Activated CD8-positive, alpha-beta T cell treated with anti-CD3 and anti-CD28 coated beads for 36 hours (primary cell): ENCODE data around the gene SYNDIG1. TPM values are rescaled to one million over a fixed set of nuclear protein-coding genes. Genes with fewer than 3 reads are reported as not detected.

Source experiments
- ATAC-seq: fragments of 200-7000 bp; cut with Tn5 transposase; one replicate; pipeline ENCODE4 v1.10.0; 2021; ENCODE audit warnings: mild to moderate bottlenecking, moderate library complexity
- CTCF ChIA-PET: fragments of 350-600 bp; sonication (Branson Sonifier 250); formaldehyde crosslinking; loops from one replicate; lab custom pipeline; 2021; ENCODE audit warnings: antibody characterized with exemption; lab: Charles Lee
- POLR2A ChIA-PET: fragments of 350-600 bp; sonication (Branson Sonifier 250); formaldehyde crosslinking; loops from one replicate; lab custom pipeline; 2021; ENCODE audit warnings: antibody characterized with exemption; lab: Charles Lee
- DNase-seq: peaks from one replicate; pipeline ENCODE4 v3.0.0-alpha.2; 2020
- H3K27ac Mint-ChIP-seq: one replicate; pipeline ENCODE4 v1.8.0; 2021; ENCODE audit warnings: mild to moderate bottlenecking, mixed read lengths
- H3K27me3 Mint-ChIP-seq: one replicate; pipeline ENCODE4 v1.8.0; 2021; ENCODE audit warnings: mixed read lengths
- H3K36me3 Mint-ChIP-seq: one replicate; pipeline ENCODE4 v1.8.0; 2021; ENCODE audit warnings: low read depth, mixed read lengths
- H3K4me1 Mint-ChIP-seq: one replicate; pipeline ENCODE4 v1.8.0; 2021; ENCODE audit warnings: low read depth, mixed read lengths
- H3K4me3 Mint-ChIP-seq: one replicate; pipeline ENCODE4 v1.8.0; 2021; ENCODE audit warnings: mild to moderate bottlenecking, moderate library complexity, mixed read lengths
- H3K9me3 Mint-ChIP-seq: one replicate; pipeline ENCODE4 v1.8.0; 2021; ENCODE audit warnings: mixed read lengths
- CTCF ChIP-seq: fragments of 200-600 bp; IDR thresholded peaks from one replicate; pipeline ENCODE4 v1.8.0; 2022; ENCODE audit warnings: antibody characterized with exemption, mild to moderate bottlenecking
- intact Hi-C: fragments of 100-400 bp; cut with micrococcal nuclease; formaldehyde crosslinking; loops from one replicate; pipeline ENCODE4 v1.10.0; 2022
- total RNA-seq, 2 experiments: library from RNA; stranded (reverse); gene quantifications; one replicate each; pipeline ENCODE4 v1.2.3, GENCODE V29; 2021

The SYNDIG1 gene
- total RNA-seq, 2 experiments from 2014 or later = not detected

- no peak overlapping the region for H3K27ac Mint-ChIP-seq
- intact Hi-C loops = no loop called here
- TF ChIP-seq CTCF = no peak
- ATAC-seq = no peak
- no peak overlapping the region for H3K4me3 Mint-ChIP-seq
- peaks cover 3% of the 10 kb centered on the region for H3K9me3 Mint-ChIP-seq
- no peaks in the 10 kb centered on the region for H3K27me3 Mint-ChIP-seq
- H3K36me3 Mint-ChIP-seq = no peaks in the 10 kb centered on the region
- H3K4me1 Mint-ChIP-seq = no peaks in the 10 kb centered on the region
- ChIA-PET CTCF (no interaction called here), POLR2A (no interaction called here)
- no peak for DNase-seq
Observed at GRCh38 chr20:24543741-24544140, 74.3 kb downstream of the SYNDIG1 start.

GRCh38 chr20:24544371-24544770 lies 74.9 kb downstream of the SYNDIG1 start:
- CTCF ChIA-PET = no interaction called here
- Mint-ChIP-seq H3K27me3 (no peaks in the 10 kb centered on the region), H3K9me3 (peaks cover 3% of the 10 kb centered on the region), H3K4me3 (no peak overlapping the region), H3K4me1 (no peaks in the 10 kb centered on the region), H3K27ac (no peak overlapping the region), H3K36me3 (no peaks in the 10 kb centered on the region)
- no peak for DNase-seq
- no peak for TF ChIP-seq CTCF
- POLR2A ChIA-PET = no interaction called here
- intact Hi-C loops = no loop called here
- no peak for ATAC-seq

- H3K9me3 Mint-ChIP-seq = peaks cover 3% of the 10 kb centered on the region
- no peak overlapping the region for H3K4me3 Mint-ChIP-seq
- H3K27ac Mint-ChIP-seq = no peak overlapping the region
- no peak for TF ChIP-seq CTCF
- ATAC-seq (no peak), DNase-seq (no peak)
- no peaks in the 10 kb centered on the region for H3K27me3 Mint-ChIP-seq
- POLR2A ChIA-PET = no interaction called here
- CTCF ChIA-PET = no interaction called here
- intact Hi-C loops = no loop called here
- H3K4me1 Mint-ChIP-seq = no peaks in the 10 kb centered on the region
- no peaks in the 10 kb centered on the region for H3K36me3 Mint-ChIP-seq
Observed at GRCh38 chr20:24545168-24545567, 75.7 kb downstream of the SYNDIG1 start.

- Mint-ChIP-seq H3K27me3 (no peaks in the 10 kb centered on the region), H3K27ac (no peak overlapping the region), H3K9me3 (no peaks in the 10 kb centered on the region), H3K36me3 (no peaks in the 10 kb centered on the region), H3K4me1 (no peaks in the 10 kb centered on the region), H3K4me3 (no peak overlapping the region)
- CTCF ChIA-PET = no interaction called here
- intact Hi-C loops = no loop called here
- POLR2A ChIA-PET = no interaction called here
- no peak for ATAC-seq
- TF ChIP-seq CTCF = no peak
- no peak for DNase-seq
Observed at GRCh38 chr20:24546232-24546892, 76.9 kb downstream of the SYNDIG1 start.

GRCh38 chr20:24547967-24548366 lies 78.5 kb downstream of the SYNDIG1 start:
- ATAC-seq (no peak), DNase-seq (no peak)
- no peak overlapping the region for H3K4me3 Mint-ChIP-seq
- TF ChIP-seq CTCF = no peak
- H3K4me1 Mint-ChIP-seq = no peaks in the 10 kb centered on the region
- no peaks in the 10 kb centered on the region for H3K27me3 Mint-ChIP-seq
- intact Hi-C loops = no loop called here
- ChIA-PET POLR2A (no interaction called here), CTCF (no interaction called here)
- H3K36me3 Mint-ChIP-seq = no peaks in the 10 kb centered on the region
- no peak overlapping the region for H3K27ac Mint-ChIP-seq
- no peaks in the 10 kb centered on the region for H3K9me3 Mint-ChIP-seq
